WTC11 (cell line): ENCODE data around the gene DMD. TPM values are rescaled to one million over a fixed set of nuclear protein-coding genes. Genes with fewer than 3 reads are reported as not detected.

Experiments
- ATAC-seq: fragments of 200-7000 bp; cut with Tn5 transposase; 2 replicates; pipeline ENCODE4 v1.10.0; 2021; ENCODE audit warnings: mild to moderate bottlenecking, moderate library complexity
- CTCF ChIA-PET: fragments of 300-600 bp; sonication (Branson Sonifier 250); formaldehyde crosslinking; loops from one replicate; lab custom pipeline; 2021; ENCODE audit warnings: antibody characterized with exemption; lab: Charles Lee
- POLR2A ChIA-PET: fragments of 350-600 bp; sonication (Branson Sonifier 250); formaldehyde crosslinking; loops from one replicate; lab custom pipeline; 2021; ENCODE audit warnings: antibody characterized with exemption; lab: Charles Lee
- DNase-seq: peaks from one replicate; pipeline ENCODE4 v3.0.0; 2021; ENCODE audit warnings: low spot score
- H3K27ac Mint-ChIP-seq: 2 replicates; pipeline ENCODE4 v1.8.0; 2021; ENCODE audit warnings: mixed read lengths
- H3K27me3 Mint-ChIP-seq: 2 replicates; pipeline ENCODE4 v1.8.0; 2021; ENCODE audit warnings: low read depth, mild to moderate bottlenecking, moderate library complexity, mixed read lengths
- H3K36me3 Mint-ChIP-seq: 2 replicates; pipeline ENCODE4 v1.8.0; 2021; ENCODE audit warnings: mixed read lengths
- H3K4me1 Mint-ChIP-seq: 2 replicates; pipeline ENCODE4 v1.8.0; 2022; ENCODE audit warnings: mixed read lengths
- H3K4me3 Mint-ChIP-seq: 2 replicates; pipeline ENCODE4 v1.8.0; 2021; ENCODE audit warnings: mild to moderate bottlenecking, moderate library complexity, mixed read lengths
- H3K9me3 Mint-ChIP-seq: 2 replicates; pipeline ENCODE4 v1.8.0; 2021; ENCODE audit warnings: mixed read lengths
- FOXJ3 ChIP-seq: sonication (generic); formaldehyde crosslinking; IDR thresholded peaks from 2 replicates; pipeline ENCODE4 v1.9.0; 2021; ENCODE audit warnings: missing genetic modification reagents, mild to moderate bottlenecking, borderline replicate concordance
- FOXK1 ChIP-seq: sonication (generic); formaldehyde crosslinking; IDR thresholded peaks from 2 replicates; pipeline ENCODE4 v1.8.0; 2022; ENCODE audit warnings: mild to moderate bottlenecking, moderate library complexity, missing genetic modification reagents
- GABPB1 ChIP-seq: sonication (generic); formaldehyde crosslinking; IDR thresholded peaks from 2 replicates; pipeline ENCODE4 v1.8.1; 2023; ENCODE audit warnings: mild to moderate bottlenecking, missing genetic modification reagents
- GTF2I ChIP-seq: fragments of 250-450 bp; sonication (Bioruptor Pico); conservative IDR thresholded peaks from 2 replicates; pipeline ENCODE4 v1.4.0; 2021; ENCODE audit warnings: mild to moderate bottlenecking
- MXD4 ChIP-seq: fragments of 250-450 bp; sonication (Bioruptor Pico); IDR thresholded peaks from 2 replicates; pipeline ENCODE4 v1.8.0; 2021; ENCODE audit warnings: mild to moderate bottlenecking, moderate library complexity, borderline replicate concordance
- NFE2L1 ChIP-seq: sonication (generic); formaldehyde crosslinking; IDR thresholded peaks from 2 replicates; pipeline ENCODE4 v1.8.1; 2023; ENCODE audit warnings: missing genetic modification reagents
- NFYB ChIP-seq: sonication (generic); formaldehyde crosslinking; conservative IDR thresholded peaks from 2 replicates; pipeline ENCODE4 v1.8.0; 2022; ENCODE audit warnings: low read depth, missing genetic modification reagents
- RORB ChIP-seq: fragments of 250-450 bp; sonication (Bioruptor Pico); IDR thresholded peaks from 2 replicates; pipeline ENCODE4 v1.9.0; 2021; ENCODE audit warnings: mild to moderate bottlenecking
- SMAD4 ChIP-seq: sonication (generic); formaldehyde crosslinking; IDR thresholded peaks from 2 replicates; pipeline ENCODE4 v1.8.0; 2022; ENCODE audit warnings: mild to moderate bottlenecking, missing genetic modification reagents
- TCF7 ChIP-seq: sonication (generic); formaldehyde crosslinking; IDR thresholded peaks from 2 replicates; pipeline ENCODE4 v1.8.0; 2022; ENCODE audit warnings: mild to moderate bottlenecking, low read depth, missing genetic modification reagents, moderate library complexity
- TP53 ChIP-seq: sonication (generic); formaldehyde crosslinking; IDR thresholded peaks from 2 replicates; pipeline ENCODE4 v1.8.1; 2023; ENCODE audit warnings: mild to moderate bottlenecking, missing genetic modification reagents
- ZNF121 ChIP-seq: sonication (generic); formaldehyde crosslinking; IDR thresholded peaks from 2 replicates; pipeline ENCODE4 v1.8.0; 2023; ENCODE audit warnings: missing genetic modification reagents
- ZNF219 ChIP-seq: sonication (generic); formaldehyde crosslinking; IDR thresholded peaks from 2 replicates; pipeline ENCODE4 v1.8.0; 2023; ENCODE audit warnings: missing genetic modification reagents, mild to moderate bottlenecking, borderline replicate concordance
- ZNF263 ChIP-seq: sonication (generic); formaldehyde crosslinking; IDR thresholded peaks from 2 replicates; pipeline ENCODE4 v1.8.1; 2022; ENCODE audit warnings: low read depth, mild to moderate bottlenecking, moderate library complexity, missing genetic modification reagents
- total RNA-seq: library from RNA; stranded (reverse); gene quantifications from 3 replicates; pipeline ENCODE4 v1.2.3, GENCODE V29; 2021
- TF ChIP-seq, protein P1 (sequence below): sonication (generic); formaldehyde crosslinking; IDR thresholded peaks from 2 replicates; pipeline ENCODE4 v1.8.1; 2022; ENCODE audit warnings: mild to moderate bottlenecking, missing genetic modification reagents, moderate library complexity, borderline replicate concordance
- TF ChIP-seq, protein P2 (sequence below): sonication (generic); formaldehyde crosslinking; IDR thresholded peaks from 2 replicates; pipeline ENCODE4 v1.8.1; 2023; ENCODE audit warnings: mild to moderate bottlenecking, missing genetic modification reagents
- TF ChIP-seq, protein P3 (sequence below): fragments of 250-450 bp; sonication (Bioruptor Pico); IDR thresholded peaks from 2 replicates; pipeline ENCODE4 v1.9.0; 2021; ENCODE audit warnings: mild to moderate bottlenecking
- TF ChIP-seq, protein P4 (sequence below): fragments of 250-450 bp; sonication (Bioruptor Pico); IDR thresholded peaks from 2 replicates; pipeline ENCODE4 v2.1.2; 2022; ENCODE audit warnings: mild to moderate bottlenecking, moderate library complexity
- TF ChIP-seq, protein P5 (sequence below): sonication (generic); formaldehyde crosslinking; IDR thresholded peaks from 2 replicates; pipeline ENCODE4 v1.8.1; 2022; ENCODE audit warnings: missing genetic modification reagents, borderline replicate concordance
- TF ChIP-seq, protein P6 (sequence below): fragments of 250-450 bp; sonication (Bioruptor Pico); IDR thresholded peaks from 2 replicates; pipeline ENCODE4 v1.9.0; 2021; ENCODE audit warnings: moderate library complexity, mild to moderate bottlenecking, inconsistent platforms, borderline replicate concordance

Gene DMD
- total RNA-seq, 1 experiment from 2014 or later, result 9.1 TPM

DNA sequence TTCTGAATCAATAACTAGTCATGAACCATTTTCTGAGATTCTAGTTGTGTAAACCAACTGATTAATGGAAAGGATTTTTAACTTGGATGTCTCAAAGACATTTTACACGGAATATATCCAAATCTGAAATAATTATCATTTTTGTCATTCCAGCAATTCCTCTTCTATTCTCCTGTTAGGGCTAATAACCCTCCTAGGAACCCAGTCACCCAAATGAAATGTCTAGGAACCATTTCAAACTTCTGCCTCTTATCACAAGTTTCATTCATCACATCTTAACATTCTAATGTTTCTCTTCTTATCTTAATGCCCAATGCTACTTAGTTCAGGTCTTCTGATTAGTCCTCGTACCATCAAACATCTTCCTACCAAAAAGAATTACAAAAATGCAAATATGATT, 639.8 kb downstream of the DMD start (continued):
- TF ChIP-seq FOXK1 (CRISPR knock-in tag) (no peak), ZNF121 (no peak), NFYB (CRISPR knock-in tag) (no peak), GTF2I (CRISPR knock-in tag) (no peak), RORB (no peak), SMAD4 (no peak), ZNF219 (CRISPR knock-in tag) (no peak)
- TF ChIP-seq, protein P1, sequence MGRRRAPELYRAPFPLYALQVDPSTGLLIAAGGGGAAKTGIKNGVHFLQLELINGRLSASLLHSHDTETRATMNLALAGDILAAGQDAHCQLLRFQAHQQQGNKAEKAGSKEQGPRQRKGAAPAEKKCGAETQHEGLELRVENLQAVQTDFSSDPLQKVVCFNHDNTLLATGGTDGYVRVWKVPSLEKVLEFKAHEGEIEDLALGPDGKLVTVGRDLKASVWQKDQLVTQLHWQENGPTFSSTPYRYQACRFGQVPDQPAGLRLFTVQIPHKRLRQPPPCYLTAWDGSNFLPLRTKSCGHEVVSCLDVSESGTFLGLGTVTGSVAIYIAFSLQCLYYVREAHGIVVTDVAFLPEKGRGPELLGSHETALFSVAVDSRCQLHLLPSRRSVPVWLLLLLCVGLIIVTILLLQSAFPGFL (CRISPR knock-in tag), result no peak
- TF ChIP-seq, protein P2, sequence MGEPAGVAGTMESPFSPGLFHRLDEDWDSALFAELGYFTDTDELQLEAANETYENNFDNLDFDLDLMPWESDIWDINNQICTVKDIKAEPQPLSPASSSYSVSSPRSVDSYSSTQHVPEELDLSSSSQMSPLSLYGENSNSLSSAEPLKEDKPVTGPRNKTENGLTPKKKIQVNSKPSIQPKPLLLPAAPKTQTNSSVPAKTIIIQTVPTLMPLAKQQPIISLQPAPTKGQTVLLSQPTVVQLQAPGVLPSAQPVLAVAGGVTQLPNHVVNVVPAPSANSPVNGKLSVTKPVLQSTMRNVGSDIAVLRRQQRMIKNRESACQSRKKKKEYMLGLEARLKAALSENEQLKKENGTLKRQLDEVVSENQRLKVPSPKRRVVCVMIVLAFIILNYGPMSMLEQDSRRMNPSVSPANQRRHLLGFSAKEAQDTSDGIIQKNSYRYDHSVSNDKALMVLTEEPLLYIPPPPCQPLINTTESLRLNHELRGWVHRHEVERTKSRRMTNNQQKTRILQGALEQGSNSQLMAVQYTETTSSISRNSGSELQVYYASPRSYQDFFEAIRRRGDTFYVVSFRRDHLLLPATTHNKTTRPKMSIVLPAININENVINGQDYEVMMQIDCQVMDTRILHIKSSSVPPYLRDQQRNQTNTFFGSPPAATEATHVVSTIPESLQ, result no peak

DNA sequence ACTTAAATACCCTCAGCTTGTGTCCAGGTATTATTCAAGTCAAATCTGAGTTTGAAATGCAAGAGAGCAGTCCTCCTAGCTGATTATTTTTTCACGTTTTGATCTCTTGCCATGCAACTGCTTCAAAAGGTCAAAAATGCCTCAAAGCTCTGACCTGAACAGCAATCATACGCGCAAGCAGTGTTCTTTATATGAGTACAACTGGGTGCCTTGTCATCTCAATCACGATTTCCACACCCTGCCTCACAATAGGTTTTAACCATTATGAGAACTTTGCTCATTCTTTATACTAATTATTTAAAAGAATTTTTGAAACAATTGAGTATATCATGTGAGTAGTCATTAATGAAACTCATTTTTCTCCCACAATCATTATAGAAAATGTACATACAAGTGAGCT, 649.1 kb downstream of the DMD start:
- DNase-seq (no peak), ATAC-seq (no peak)
- Mint-ChIP-seq H3K4me3 (no peak overlapping the region), H3K27me3 (no peaks in the 10 kb centered on the region), H3K9me3 (peaks cover 5% of the 10 kb centered on the region), H3K4me1 (no peaks in the 10 kb centered on the region), H3K27ac (no peak overlapping the region), H3K36me3 (no peaks in the 10 kb centered on the region)
- TF ChIP-seq GABPB1 (CRISPR knock-in tag) (no peak), NFE2L1 (CRISPR knock-in tag) (no peak), TCF7 (no peak), TP53 (no peak), ZNF263 (CRISPR knock-in tag) (no peak), RORB (no peak), MXD4 (CRISPR knock-in tag) (no peak), ZNF219 (CRISPR knock-in tag) (no peak), FOXJ3 (no peak)
- TF ChIP-seq, protein P3, sequence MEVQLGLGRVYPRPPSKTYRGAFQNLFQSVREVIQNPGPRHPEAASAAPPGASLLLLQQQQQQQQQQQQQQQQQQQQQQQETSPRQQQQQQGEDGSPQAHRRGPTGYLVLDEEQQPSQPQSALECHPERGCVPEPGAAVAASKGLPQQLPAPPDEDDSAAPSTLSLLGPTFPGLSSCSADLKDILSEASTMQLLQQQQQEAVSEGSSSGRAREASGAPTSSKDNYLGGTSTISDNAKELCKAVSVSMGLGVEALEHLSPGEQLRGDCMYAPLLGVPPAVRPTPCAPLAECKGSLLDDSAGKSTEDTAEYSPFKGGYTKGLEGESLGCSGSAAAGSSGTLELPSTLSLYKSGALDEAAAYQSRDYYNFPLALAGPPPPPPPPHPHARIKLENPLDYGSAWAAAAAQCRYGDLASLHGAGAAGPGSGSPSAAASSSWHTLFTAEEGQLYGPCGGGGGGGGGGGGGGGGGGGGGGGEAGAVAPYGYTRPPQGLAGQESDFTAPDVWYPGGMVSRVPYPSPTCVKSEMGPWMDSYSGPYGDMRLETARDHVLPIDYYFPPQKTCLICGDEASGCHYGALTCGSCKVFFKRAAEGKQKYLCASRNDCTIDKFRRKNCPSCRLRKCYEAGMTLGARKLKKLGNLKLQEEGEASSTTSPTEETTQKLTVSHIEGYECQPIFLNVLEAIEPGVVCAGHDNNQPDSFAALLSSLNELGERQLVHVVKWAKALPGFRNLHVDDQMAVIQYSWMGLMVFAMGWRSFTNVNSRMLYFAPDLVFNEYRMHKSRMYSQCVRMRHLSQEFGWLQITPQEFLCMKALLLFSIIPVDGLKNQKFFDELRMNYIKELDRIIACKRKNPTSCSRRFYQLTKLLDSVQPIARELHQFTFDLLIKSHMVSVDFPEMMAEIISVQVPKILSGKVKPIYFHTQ (CRISPR knock-in tag), result no peak
- TF ChIP-seq, protein P4, sequence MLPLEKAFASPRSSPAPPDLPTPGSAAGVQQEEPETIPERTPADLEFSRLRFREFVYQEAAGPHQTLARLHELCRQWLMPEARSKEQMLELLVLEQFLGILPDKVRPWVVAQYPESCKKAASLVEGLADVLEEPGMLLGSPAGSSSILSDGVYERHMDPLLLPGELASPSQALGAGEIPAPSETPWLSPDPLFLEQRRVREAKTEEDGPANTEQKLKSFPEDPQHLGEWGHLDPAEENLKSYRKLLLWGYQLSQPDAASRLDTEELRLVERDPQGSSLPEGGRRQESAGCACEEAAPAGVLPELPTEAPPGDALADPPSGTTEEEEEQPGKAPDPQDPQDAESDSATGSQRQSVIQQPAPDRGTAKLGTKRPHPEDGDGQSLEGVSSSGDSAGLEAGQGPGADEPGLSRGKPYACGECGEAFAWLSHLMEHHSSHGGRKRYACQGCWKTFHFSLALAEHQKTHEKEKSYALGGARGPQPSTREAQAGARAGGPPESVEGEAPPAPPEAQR, result no peak
- TF ChIP-seq, protein P5, sequence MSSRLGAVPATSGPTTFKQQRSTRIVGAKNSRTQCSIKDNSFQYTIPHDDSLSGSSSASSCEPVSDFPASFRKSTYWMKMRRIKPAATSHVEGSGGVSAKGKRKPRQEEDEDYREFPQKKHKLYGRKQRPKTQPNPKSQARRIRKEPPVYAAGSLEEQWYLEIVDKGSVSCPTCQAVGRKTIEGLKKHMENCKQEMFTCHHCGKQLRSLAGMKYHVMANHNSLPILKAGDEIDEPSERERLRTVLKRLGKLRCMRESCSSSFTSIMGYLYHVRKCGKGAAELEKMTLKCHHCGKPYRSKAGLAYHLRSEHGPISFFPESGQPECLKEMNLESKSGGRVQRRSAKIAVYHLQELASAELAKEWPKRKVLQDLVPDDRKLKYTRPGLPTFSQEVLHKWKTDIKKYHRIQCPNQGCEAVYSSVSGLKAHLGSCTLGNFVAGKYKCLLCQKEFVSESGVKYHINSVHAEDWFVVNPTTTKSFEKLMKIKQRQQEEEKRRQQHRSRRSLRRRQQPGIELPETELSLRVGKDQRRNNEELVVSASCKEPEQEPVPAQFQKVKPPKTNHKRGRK, result no peak
- TF ChIP-seq, protein P6, sequence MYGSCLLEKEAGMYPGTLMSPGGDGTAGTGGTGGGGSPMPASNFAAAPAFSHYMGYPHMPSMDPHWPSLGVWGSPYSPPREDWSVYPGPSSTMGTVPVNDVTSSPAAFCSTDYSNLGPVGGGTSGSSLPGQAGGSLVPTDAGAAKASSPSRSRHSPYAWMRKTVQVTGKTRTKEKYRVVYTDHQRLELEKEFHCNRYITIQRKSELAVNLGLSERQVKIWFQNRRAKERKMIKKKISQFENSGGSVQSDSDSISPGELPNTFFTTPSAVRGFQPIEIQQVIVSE, result no peak
- ChIA-PET CTCF (no interaction called here), POLR2A (no interaction called here)
